RWPE2 (cell line): ENCODE results near the gene THBS4.
"Not testable (repeated sequence)": the region's sequence is repeated elsewhere in the genome, so short reads cannot be mapped to it uniquely, and the experiment has no call there.

Source experiments
- ATAC-seq: fragments of 200-7000 bp; cut with Tn5 transposase; 3 replicates; pipeline ENCODE4 v1.9.1; 2021; ENCODE audit warnings: low read depth
- DNase-seq: peaks from one replicate; pipeline ENCODE4 v3.0.0-alpha.2; 2020; ENCODE audit warnings: low spot score
- H3K27ac ChIP-seq: fragments of 450-650 bp; 2 replicates; pipeline ENCODE4 v1.5.1; 2017; ENCODE audit warnings: mild to moderate bottlenecking; ENCODE audit not compliant: poor library complexity, severe bottlenecking
- H3K27me3 ChIP-seq: fragments of 250-450 bp; sonication (Bioruptor Pico); 2 replicates; pipeline ENCODE4 v1.5.1; 2021; ENCODE audit warnings: mild to moderate bottlenecking, moderate library complexity; ENCODE audit not compliant: insufficient read depth, poor library complexity, severe bottlenecking
- H3K36me3 ChIP-seq: fragments of 250-450 bp; sonication (Bioruptor Pico); 2 replicates; pipeline ENCODE4 v1.5.1; 2020; ENCODE audit warnings: low read depth, mild to moderate bottlenecking, moderate library complexity
- H3K4me1 ChIP-seq: fragments of 250-450 bp; sonication (Bioruptor Pico); 2 replicates; pipeline ENCODE4 v1.5.1; 2021; ENCODE audit warnings: mild to moderate bottlenecking, moderate library complexity; ENCODE audit not compliant: insufficient read depth, poor library complexity, severe bottlenecking
- H3K4me3 ChIP-seq: fragments of 250-450 bp; sonication (Bioruptor Pico); 2 replicates; pipeline ENCODE4 v1.5.1; 2021; ENCODE audit warnings: mild to moderate bottlenecking, moderate library complexity; ENCODE audit not compliant: severe bottlenecking
- H3K9me3 ChIP-seq: fragments of 250-450 bp; sonication (Bioruptor Pico); 2 replicates; pipeline ENCODE4 v1.5.1; 2021; ENCODE audit warnings: mild to moderate bottlenecking, moderate library complexity; ENCODE audit not compliant: severe bottlenecking
- CTCF ChIP-seq: fragments of 450-650 bp; IDR thresholded peaks from one replicate; pipeline ENCODE4 v1.5.1; 2017; ENCODE audit warnings: mild to moderate bottlenecking, moderate library complexity; ENCODE audit not compliant: poor library complexity, severe bottlenecking

THBS4 gene

DNA sequence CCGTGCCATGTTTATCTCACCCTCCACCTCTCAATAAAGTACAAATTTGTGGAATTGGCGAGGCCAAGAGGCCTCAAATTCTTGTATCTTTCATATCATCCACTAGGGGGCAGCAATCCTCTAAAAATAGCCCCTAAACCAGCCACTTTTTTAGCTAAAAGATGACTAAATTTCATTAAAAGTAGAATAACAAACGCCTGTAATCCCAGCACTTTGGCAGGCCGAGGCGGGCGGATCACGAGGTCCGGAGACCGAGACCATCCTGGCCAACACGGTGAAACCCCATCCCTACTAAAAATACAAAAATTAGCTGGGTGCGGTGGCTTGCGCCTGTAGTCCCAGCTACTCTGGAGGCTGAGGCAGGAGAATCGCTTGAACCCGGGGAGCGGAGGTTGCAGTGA lies 56.6 kb downstream of the THBS4 start:
- not testable (repeated sequence) for DNase-seq, H3K9me3 ChIP-seq, H3K4me1 ChIP-seq, H3K36me3 ChIP-seq, H3K27me3 ChIP-seq, H3K27ac ChIP-seq, H3K4me3 ChIP-seq
- TF ChIP-seq CTCF: peak; percentile 83
- ATAC-seq: peak; percentile 67

DNA sequence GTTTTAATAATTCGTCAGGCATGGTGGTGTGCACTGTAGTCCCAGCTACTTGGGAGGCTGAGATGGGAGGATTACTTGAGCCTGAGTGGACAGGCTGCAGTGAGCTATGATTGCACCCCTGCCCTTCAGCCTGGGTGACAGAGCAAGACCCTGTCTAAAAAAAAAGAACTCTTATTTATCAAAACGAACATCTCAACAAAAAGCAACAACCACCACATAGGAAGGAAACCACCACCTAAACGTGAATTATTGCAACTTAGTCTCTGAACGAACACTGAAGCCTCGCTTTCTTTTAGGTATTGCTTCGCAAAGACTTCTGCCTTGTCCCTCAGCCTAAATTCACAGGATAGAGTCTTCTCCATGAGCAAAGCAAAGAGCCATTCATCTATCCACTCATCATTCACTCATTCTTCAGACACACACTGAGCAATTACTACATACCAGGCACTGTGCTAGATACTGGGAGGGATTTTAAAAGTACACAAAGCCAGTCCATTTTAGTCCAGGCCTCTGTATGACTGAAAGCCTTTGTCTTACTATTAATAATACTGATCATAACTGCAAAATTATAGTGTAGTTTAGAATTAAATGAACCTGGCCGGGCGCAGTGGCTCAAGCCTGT lies 57.4 kb downstream of the THBS4 start:
- Histone ChIP-seq H3K36me3 (no peaks in the 10 kb centered on the region), H3K4me3 (no peak overlapping the region), H3K27ac (no peak overlapping the region), H3K4me1 (no peaks in the 10 kb centered on the region), H3K27me3 (no peaks in the 10 kb centered on the region), H3K9me3 (no peaks in the 10 kb centered on the region)
- DNase-seq: no peak
- TF ChIP-seq CTCF: no peak
- no peak for ATAC-seq

DNA sequence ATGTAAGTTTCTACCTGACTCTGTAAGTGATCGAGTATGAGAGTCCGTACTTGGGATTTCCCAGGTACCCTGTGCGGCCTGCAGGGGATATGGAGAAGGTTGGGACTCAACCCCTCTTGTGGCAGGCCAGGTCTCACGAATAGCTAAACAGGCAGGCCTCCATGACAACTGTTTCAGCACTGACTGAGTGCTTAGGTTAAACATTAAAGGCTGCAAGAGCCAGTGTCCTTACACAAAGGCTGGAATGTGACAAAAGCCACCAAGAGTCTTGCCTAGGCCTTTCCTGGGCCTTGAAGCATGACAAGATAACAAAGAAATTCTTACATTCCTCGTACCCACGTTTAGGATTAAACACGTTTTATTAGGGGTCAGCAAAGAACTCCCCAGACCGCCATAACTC lies 58.6 kb downstream of the THBS4 start:
- Histone ChIP-seq H3K9me3 (no peaks in the 10 kb centered on the region), H3K4me3 (no peak overlapping the region), H3K27me3 (no peaks in the 10 kb centered on the region), H3K27ac (no peak overlapping the region), H3K4me1 (no peaks in the 10 kb centered on the region), H3K36me3 (no peaks in the 10 kb centered on the region)
- no peak for ATAC-seq
- no peak for DNase-seq
- TF ChIP-seq CTCF: no peak

- no peak for TF ChIP-seq CTCF
- ATAC-seq (no peak), DNase-seq (no peak)
- H3K9me3 ChIP-seq: no peaks in the 10 kb centered on the region
- no peaks in the 10 kb centered on the region for H3K27me3 ChIP-seq
- H3K4me3 ChIP-seq: no peak overlapping the region
- H3K27ac ChIP-seq: no peak overlapping the region
- no peaks in the 10 kb centered on the region for H3K4me1 ChIP-seq
- no peaks in the 10 kb centered on the region for H3K36me3 ChIP-seq
Observed at GRCh38 chr5:80094236-80094738, 59.1 kb downstream of the THBS4 start.

GRCh38 chr5:80097451-80097850 lies 62.3 kb downstream of the THBS4 start:
- H3K27me3 ChIP-seq: no peaks in the 10 kb centered on the region
- ATAC-seq (no peak), DNase-seq (no peak)
- H3K4me3 ChIP-seq: no peak overlapping the region
- H3K4me1 ChIP-seq: no peaks in the 10 kb centered on the region
- H3K27ac ChIP-seq: no peak overlapping the region
- H3K9me3 ChIP-seq: no peaks in the 10 kb centered on the region
- H3K36me3 ChIP-seq: no peaks in the 10 kb centered on the region
- no peak for TF ChIP-seq CTCF
